AG04449 (cell line): ENCODE measurements around the gene RGP1.

Experiments used
- CTCF ChIA-PET: fragments of 350-600 bp; formaldehyde crosslinking; extraction: SDS; loops from one replicate; lab custom pipeline; 2021; ENCODE audit warnings: antibody characterized with exemption; lab: Yijun Ruan, JAX
- POLR2A ChIA-PET: fragments of 400-600, 350-600 bp; formaldehyde crosslinking; extraction: SDS; loops from one replicate; lab custom pipeline; 2020; ENCODE audit warnings: antibody characterized with exemption, inconsistent platforms; lab: Yijun Ruan, JAX
- DNase-seq: peaks from one replicate; pipeline ENCODE4 v3.0.0-alpha.2; 2010; ENCODE audit warnings: low read depth, low spot score
- H3K4me3 ChIP-seq: 2 replicates; pipeline ENCODE4 v1.5.1; 2011; ENCODE audit warnings: low read depth, mild to moderate bottlenecking, control low read depth, low read length
- CTCF ChIP-seq: IDR thresholded peaks from one replicate; pipeline ENCODE4 v1.5.1; 2011; ENCODE audit warnings: mild to moderate bottlenecking, moderate library complexity, low read length, control low read depth, inconsistent platforms; ENCODE audit not compliant: insufficient read depth; ENCODE audit errors: missing control alignments

The RGP1 gene

GRCh38 chr9:35758475-35759050 lies 9.5 kb downstream of the RGP1 start:
- CTCF ChIA-PET = interaction anchor here (1.0 to 1.9 kb wide), 5 partner anchors 9 to 30 kb away, joined by 3 to 4 read pairs (median 4); partner anchors contain the start of genes GBA2 and RGP1
- TF ChIP-seq CTCF = no peak
- DNase-seq = no peak
- POLR2A ChIA-PET = no interaction called here
- no peak overlapping the region for H3K4me3 ChIP-seq

GRCh38 chr9:35759795-35760194 lies 10.7 kb downstream of the RGP1 start:
- H3K4me3 ChIP-seq = no peak overlapping the region
- POLR2A ChIA-PET = no interaction called here
- no peak for TF ChIP-seq CTCF
- no peak for DNase-seq
- CTCF ChIA-PET = interaction anchor here (0.9 to 2.3 kb wide), 7 partner anchors 12 to 122 kb away, joined by 3 to 12 read pairs (median 3); partner anchors contain the start of gene HINT2

- no peak overlapping the region for H3K4me3 ChIP-seq
- ChIA-PET CTCF (interaction anchor here (0.9 to 2.3 kb wide), 10 partner anchors 13 to 121 kb away, joined by 3 to 12 read pairs (median 3); partner anchors contain the start of gene HINT2), POLR2A (no interaction called here)
- TF ChIP-seq CTCF = no peak
- DNase-seq = peak; percentile 24
These were observed 11.6 kb downstream of the RGP1 start for GRCh38 chr9:35760651-35761050.

- no peak overlapping the region for H3K4me3 ChIP-seq
- ChIA-PET POLR2A (no interaction called here), CTCF (interaction anchor here (0.7 to 1.1 kb wide), 4 partner anchors 13 to 116 kb away, joined by 3 to 4 read pairs (median 3); no protein-coding TSS in a partner anchor)
- no peak for TF ChIP-seq CTCF
- no peak for DNase-seq
These were observed 14.1 kb downstream of the RGP1 start for GRCh38 chr9:35763181-35763580.

GRCh38 chr9:35763803-35764202 lies 14.7 kb downstream of the RGP1 start:
- POLR2A ChIA-PET = interaction anchor here (0.5 kb wide), 1 partner anchor 484 kb away, joined by 4 read pairs; no protein-coding TSS in a partner anchor
- CTCF ChIA-PET = interaction anchor here (1.8 kb wide), 1 partner anchor 26 kb away, joined by 6 read pairs; no protein-coding TSS in a partner anchor
- no peak overlapping the region for H3K4me3 ChIP-seq
- TF ChIP-seq CTCF = no peak
- DNase-seq = no peak

GRCh38 chr9:35766997-35767396 lies 17.9 kb downstream of the RGP1 start:
- POLR2A ChIA-PET = no interaction called here
- no peak for TF ChIP-seq CTCF
- CTCF ChIA-PET = no interaction called here
- no peak overlapping the region for H3K4me3 ChIP-seq
- DNase-seq = no peak
